ENCODE results near the gene F10.

- TF ChIP-seq CTCF (IDR thresholded peaks at IDR 0.05; ENCODE audit: extremely low read depth in 1 of 2, insufficient read depth in 1 of 2, low read depth in 1 of 2, low read length in 2 of 2), result no peak
- TF ChIP-seq FOS (IDR thresholded peaks at IDR 0.05; ENCODE audit: borderline replicate concordance, insufficient read depth, low read length), result no peak
- no peak for TF ChIP-seq POLR2A (IDR thresholded peaks at IDR 0.05; ENCODE audit: low read depth, low read length)
- TF ChIP-seq MAX (IDR thresholded peaks at IDR 0.05; ENCODE audit: insufficient read depth, insufficient read length), result no peak
- TF ChIP-seq EZH2 (IDR thresholded peaks at IDR 0.05; ENCODE audit: borderline replicate concordance, low read depth, low read length, severe bottlenecking), result no peak
- TF ChIP-seq GATA2 (IDR thresholded peaks at IDR 0.05; ENCODE audit: insufficient read depth, insufficient read length, low read depth, low read length), result no peak
- no peak for TF ChIP-seq MYC (IDR thresholded peaks at IDR 0.05; ENCODE audit: low read depth, low read length)
- no peak for TF ChIP-seq JUN (IDR thresholded peaks at IDR 0.05; ENCODE audit: borderline replicate concordance, insufficient read depth, insufficient read length, low read depth)
These were observed 38.3 kb upstream of the F10 start for GRCh38 chr13:113084094-113084942.

Data from endothelial cell of umbilical vein (primary cell).